Loucy (cell line): ENCODE results near the gene RREB1.
"Not testable (repeated sequence)": the region's sequence is repeated elsewhere in the genome, so short reads cannot be mapped to it uniquely, and the experiment has no call there.

Source experiments
- H2AFZ ChIP-seq: fragments of 200-600 bp; sonication (generic); 2 replicates; pipeline ENCODE4 v1.6.0; 2016; ENCODE audit warnings: antibody characterized with exemption, mild to moderate bottlenecking, low read length, moderate library complexity
- H3F3A ChIP-seq: fragments of 200-600 bp; 2 replicates; pipeline ENCODE4 v1.6.0; 2016; ENCODE audit warnings: antibody characterized with exemption, low read depth, mild to moderate bottlenecking
- H3K27me3 ChIP-seq: fragments of 200-600 bp; sonication (generic); 2 replicates; pipeline ENCODE4 v1.6.1; 2014; ENCODE audit warnings: low read length, mild to moderate bottlenecking; ENCODE audit not compliant: insufficient read depth, poor library complexity, severe bottlenecking
- H3K36me3 ChIP-seq: fragments of 200-600 bp; sonication (generic); 2 replicates; pipeline ENCODE4 v1.6.1; 2016; ENCODE audit warnings: low read length; ENCODE audit not compliant: insufficient read depth
- H3K4me1 ChIP-seq: fragments of 200-600 bp; sonication (generic); 2 replicates; pipeline ENCODE4 v1.5.1; 2014; ENCODE audit warnings: low read length, mild to moderate bottlenecking; ENCODE audit not compliant: insufficient read depth, poor library complexity, severe bottlenecking
- H3K4me2 ChIP-seq: fragments of 200-600 bp; sonication (generic); 2 replicates; pipeline ENCODE4 v1.6.0; 2014; ENCODE audit warnings: antibody characterized with exemption, low read length, low read depth, mild to moderate bottlenecking; ENCODE audit not compliant: poor library complexity, severe bottlenecking
- H3K4me3 ChIP-seq: fragments of 200-600 bp; sonication (generic); 2 replicates; pipeline ENCODE4 v1.5.1; 2014; ENCODE audit warnings: low read length, mild to moderate bottlenecking, mixed read lengths; ENCODE audit not compliant: poor library complexity, severe bottlenecking
- H3K79me2 ChIP-seq: fragments of 200-600 bp; sonication (generic); 2 replicates; pipeline ENCODE4 v1.6.1; 2014; ENCODE audit warnings: low read length; ENCODE audit not compliant: insufficient read depth
- H3K9ac ChIP-seq: fragments of 200-600 bp; sonication (generic); 2 replicates; pipeline ENCODE4 v1.6.0; 2014; ENCODE audit warnings: mild to moderate bottlenecking, low read depth, low read length, moderate library complexity; ENCODE audit not compliant: poor library complexity, severe bottlenecking
- H3K9me2 ChIP-seq: fragments of 200-600 bp; sonication (generic); replicated peaks from 2 replicates; pipeline ENCODE4 v1.6.1; 2016; ENCODE audit warnings: low read depth, low read length, mixed read lengths
- H3K9me3 ChIP-seq: fragments of 200-600 bp; sonication (generic); 2 replicates; pipeline ENCODE4 v1.6.1; 2014; ENCODE audit warnings: mild to moderate bottlenecking, antibody characterized with exemption, low read length, low read depth; ENCODE audit not compliant: insufficient read depth
- H4K20me1 ChIP-seq: fragments of 200-600 bp; sonication (generic); 2 replicates; pipeline ENCODE4 v1.6.0; 2014; ENCODE audit warnings: antibody characterized with exemption, low read length, mild to moderate bottlenecking; ENCODE audit not compliant: insufficient read depth, poor library complexity, severe bottlenecking
- EZH2phosphoT487 ChIP-seq: fragments of 200-600 bp; IDR thresholded peaks from 2 replicates; pipeline ENCODE4 v1.6.1; 2018; ENCODE audit warnings: antibody characterized with exemption, mild to moderate bottlenecking, moderate library complexity, borderline replicate concordance
- TF ChIP-seq, protein P1 (sequence below): fragments of 200-600 bp; sonication (generic); conservative IDR thresholded peaks from 2 replicates; pipeline ENCODE4 v1.5.1; 2014; ENCODE audit warnings: mild to moderate bottlenecking, antibody characterized with exemption, low read length

Gene RREB1

DNA sequence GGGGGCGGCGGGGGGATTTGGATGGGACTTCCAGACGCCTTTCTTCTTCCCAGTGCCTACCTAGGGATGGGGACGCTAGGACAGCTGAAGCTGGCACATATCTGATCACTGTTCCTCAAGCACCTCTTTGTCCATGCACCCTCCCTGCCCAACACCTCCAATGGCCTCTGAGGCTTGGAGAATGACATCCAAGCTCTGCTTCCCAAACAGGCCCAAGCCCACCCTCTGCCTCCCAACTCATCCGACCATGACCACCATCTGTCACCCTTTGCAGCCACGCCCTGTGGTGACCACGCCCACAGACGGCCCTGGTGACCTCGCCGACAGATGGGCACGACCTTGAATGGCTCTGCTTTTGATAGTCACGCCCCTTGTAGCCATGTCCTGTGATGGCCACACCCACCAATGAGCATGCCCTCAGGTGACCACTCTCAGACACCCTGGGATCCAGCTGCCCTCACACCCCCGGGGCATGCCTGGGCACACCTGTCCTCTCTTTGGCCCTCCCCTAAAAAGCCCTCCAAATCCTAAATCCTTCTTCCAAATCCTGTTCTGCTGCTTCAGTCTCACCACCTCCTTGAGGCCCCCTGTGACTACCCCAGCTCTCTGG lies 154.2 kb downstream of the RREB1 start:
- Histone ChIP-seq H3K79me2 (no peaks in the 10 kb centered on the region), H4K20me1 (no peaks in the 10 kb centered on the region), H3K27me3 (no peaks in the 10 kb centered on the region), H3K4me2 (no peak overlapping the region), H3F3A (no peaks in the 10 kb centered on the region), H2AFZ (no peak overlapping the region), H3K9ac (no peak overlapping the region), H3K36me3 (no peaks in the 10 kb centered on the region), H3K9me2 (no peaks in the 10 kb centered on the region), H3K9me3 (no peaks in the 10 kb centered on the region), H3K4me3 (no peak overlapping the region), H3K4me1 (no peaks in the 10 kb centered on the region)
- TF ChIP-seq, protein P1, sequence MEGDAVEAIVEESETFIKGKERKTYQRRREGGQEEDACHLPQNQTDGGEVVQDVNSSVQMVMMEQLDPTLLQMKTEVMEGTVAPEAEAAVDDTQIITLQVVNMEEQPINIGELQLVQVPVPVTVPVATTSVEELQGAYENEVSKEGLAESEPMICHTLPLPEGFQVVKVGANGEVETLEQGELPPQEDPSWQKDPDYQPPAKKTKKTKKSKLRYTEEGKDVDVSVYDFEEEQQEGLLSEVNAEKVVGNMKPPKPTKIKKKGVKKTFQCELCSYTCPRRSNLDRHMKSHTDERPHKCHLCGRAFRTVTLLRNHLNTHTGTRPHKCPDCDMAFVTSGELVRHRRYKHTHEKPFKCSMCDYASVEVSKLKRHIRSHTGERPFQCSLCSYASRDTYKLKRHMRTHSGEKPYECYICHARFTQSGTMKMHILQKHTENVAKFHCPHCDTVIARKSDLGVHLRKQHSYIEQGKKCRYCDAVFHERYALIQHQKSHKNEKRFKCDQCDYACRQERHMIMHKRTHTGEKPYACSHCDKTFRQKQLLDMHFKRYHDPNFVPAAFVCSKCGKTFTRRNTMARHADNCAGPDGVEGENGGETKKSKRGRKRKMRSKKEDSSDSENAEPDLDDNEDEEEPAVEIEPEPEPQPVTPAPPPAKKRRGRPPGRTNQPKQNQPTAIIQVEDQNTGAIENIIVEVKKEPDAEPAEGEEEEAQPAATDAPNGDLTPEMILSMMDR: no peak
- TF ChIP-seq EZH2phosphoT487: no peak

DNA sequence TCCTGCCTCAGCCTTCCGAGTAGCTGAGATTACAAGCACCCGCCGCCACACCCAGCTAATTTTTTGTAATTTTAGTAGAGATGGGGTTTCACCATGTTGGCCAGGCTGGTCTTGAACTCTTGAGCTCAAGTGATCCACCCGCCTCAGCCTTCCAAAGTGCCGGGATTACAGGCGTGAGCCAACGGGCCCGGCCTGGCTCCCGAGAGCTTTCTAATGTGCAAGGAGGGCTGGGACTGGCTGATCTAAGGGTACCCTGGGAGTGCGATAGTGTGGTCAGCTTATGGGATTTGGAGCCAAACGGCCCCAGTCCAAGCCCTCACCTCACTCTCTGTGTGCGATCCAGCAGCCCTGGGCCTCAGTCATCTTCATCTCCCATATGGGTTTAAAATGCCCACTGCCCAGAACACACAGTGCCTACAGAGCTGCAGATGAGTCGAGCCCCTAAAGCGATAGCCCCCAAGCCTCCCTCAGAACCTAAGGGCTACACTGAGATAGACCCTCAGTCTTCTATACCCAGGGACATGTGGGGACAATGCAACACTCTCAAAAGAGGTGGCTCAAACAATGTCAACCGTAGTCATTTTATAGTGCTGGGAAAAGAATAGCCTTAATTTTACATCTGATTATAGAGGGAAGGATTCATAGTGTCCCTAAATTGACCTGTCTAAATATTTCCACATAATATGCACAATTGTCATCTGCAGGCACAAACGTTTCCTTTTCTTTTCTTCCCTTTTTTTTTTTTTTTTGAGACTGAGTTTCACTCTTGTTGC lies 155.2 kb downstream of the RREB1 start:
- Histone ChIP-seq H3K36me3 (no peaks in the 10 kb centered on the region), H3K27me3 (no peaks in the 10 kb centered on the region), H3F3A (no peaks in the 10 kb centered on the region), H3K9ac (no peak overlapping the region), H3K4me2 (no peak overlapping the region), H2AFZ (no peak overlapping the region), H3K4me1 (no peaks in the 10 kb centered on the region), H3K9me2 (no peaks in the 10 kb centered on the region), H3K9me3 (no peaks in the 10 kb centered on the region), H3K79me2 (no peaks in the 10 kb centered on the region), H4K20me1 (no peaks in the 10 kb centered on the region), H3K4me3 (no peak overlapping the region)
- no peak for TF ChIP-seq EZH2phosphoT487
- TF ChIP-seq, protein P1: no peak

DNA sequence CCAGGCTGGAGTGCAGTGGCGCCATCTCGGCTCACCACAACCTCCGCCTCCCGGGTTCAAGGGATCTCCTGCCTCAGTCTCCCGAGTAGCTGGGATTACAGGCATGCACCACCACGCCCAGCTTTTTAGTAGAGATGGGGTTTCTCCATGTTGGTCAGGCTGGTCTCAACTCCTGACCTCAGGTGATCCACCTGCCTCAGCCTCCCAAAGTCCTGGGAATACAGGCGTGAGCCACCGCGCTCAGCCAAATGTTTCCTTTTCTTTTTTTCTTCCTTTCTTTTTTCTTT lies 155.7 kb downstream of the RREB1 start:
- not testable (repeated sequence) for H2AFZ ChIP-seq, H3K36me3 ChIP-seq

DNA sequence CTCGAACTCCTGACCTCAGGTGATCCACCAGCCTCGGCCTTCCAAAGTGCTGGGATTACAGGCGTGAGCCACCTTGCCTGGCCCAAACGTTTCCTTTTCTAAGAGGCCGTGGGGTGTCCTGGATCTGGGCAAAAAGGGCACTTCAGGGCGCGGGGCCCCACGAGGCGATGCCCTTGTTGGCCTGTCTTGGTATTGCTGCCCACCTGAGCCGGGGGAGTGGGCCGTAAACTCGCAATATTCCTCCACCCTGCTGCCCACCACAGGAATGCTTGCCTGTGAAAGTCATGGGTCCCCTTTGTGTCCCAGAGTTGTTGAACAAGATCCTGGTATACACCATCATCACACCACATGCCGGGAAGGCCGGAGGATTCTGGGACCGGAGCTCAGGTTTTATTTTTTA lies 156.3 kb downstream of the RREB1 start:
- Histone ChIP-seq H3K9me2 (no peaks in the 10 kb centered on the region), H3K27me3 (no peaks in the 10 kb centered on the region), H2AFZ (no peak overlapping the region), H3K4me3 (no peak overlapping the region), H3K4me2 (no peak overlapping the region), H4K20me1 (no peaks in the 10 kb centered on the region), H3F3A (no peaks in the 10 kb centered on the region), H3K9ac (no peak overlapping the region), H3K79me2 (no peaks in the 10 kb centered on the region), H3K9me3 (no peaks in the 10 kb centered on the region), H3K4me1 (no peaks in the 10 kb centered on the region), H3K36me3 (no peaks in the 10 kb centered on the region)
- TF ChIP-seq EZH2phosphoT487: no peak
- TF ChIP-seq, protein P1: no peak

More for the DNA sequence above, 155.7 kb downstream of the RREB1 start:
- H3K4me1 ChIP-seq, H3K4me2 ChIP-seq, H3K27me3 ChIP-seq, H3K4me3 ChIP-seq, H3K9ac ChIP-seq, H3K79me2 ChIP-seq, H3F3A ChIP-seq, H3K9me2 ChIP-seq, H4K20me1 ChIP-seq, H3K9me3 ChIP-seq: not testable (repeated sequence)
